ENCODE measurements around the gene NCK1. TPM values are rescaled to one million over a fixed set of nuclear protein-coding genes. Genes with fewer than 3 reads are reported as not detected.
"Not testable (repeated sequence)": the region's sequence is repeated elsewhere in the genome, so short reads cannot be mapped to it uniquely, and the experiment has no call there.

NCK1 gene
- total RNA-seq, 1 experiment from 2014 or later: 42.9 TPM

DNA sequence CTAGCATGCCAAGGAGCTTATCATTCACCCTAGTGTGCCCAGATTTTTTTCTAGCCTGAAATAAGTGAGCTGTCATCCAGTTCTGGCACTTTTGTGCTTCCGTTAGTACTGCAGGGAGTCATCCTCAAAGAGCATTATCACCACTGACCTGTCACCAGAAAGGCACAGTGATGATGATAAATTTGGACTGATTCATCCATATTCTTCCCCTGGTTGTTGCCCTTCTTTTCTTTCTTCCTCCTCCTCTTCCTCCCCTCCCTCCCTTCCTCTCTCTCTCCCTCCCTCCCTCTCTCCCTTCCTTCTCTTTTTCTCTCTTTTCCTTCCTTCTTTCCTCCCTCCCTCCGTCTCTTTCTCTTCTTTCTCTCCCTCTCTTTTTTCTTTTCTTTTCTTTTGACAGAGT lies 21.8 kb upstream of the NCK1 start:
- no peak overlapping the region for H3K4me3 ChIP-seq
- no peak for DNase-seq
- no peaks in the 10 kb centered on the region for H3K9me3 ChIP-seq (replicated peaks)
- H3K4me1 ChIP-seq: no peaks in the 10 kb centered on the region
- peaks cover 7% of the 10 kb centered on the region for H3K36me3 ChIP-seq
- no peaks in the 10 kb centered on the region for H3K27me3 ChIP-seq
- no peak overlapping the region for H3K27ac ChIP-seq

DNA sequence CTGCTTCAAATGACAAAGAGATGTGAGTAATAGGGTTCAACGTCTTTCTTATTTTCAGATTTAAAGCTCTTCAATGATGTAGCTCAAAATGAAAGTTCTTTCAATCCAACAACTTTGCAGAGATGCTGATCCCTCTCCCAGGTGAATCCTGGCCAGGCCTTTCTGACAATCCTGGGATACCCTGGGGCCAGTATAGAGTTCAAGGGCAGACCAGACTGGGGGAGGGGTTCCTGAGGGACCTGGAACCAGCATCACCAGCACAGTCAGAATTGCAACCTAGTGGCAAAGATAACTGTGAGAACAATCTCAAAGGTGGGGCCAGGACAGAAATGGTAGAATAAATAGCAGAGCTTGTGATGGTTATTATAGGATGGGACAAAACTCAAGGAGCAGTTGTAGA lies 19.7 kb upstream of the NCK1 start:
- no peaks in the 10 kb centered on the region for H3K4me1 ChIP-seq
- H3K4me3 ChIP-seq: no peak overlapping the region
- DNase-seq: no peak
- H3K27me3 ChIP-seq: no peaks in the 10 kb centered on the region
- H3K9me3 ChIP-seq (replicated peaks): no peaks in the 10 kb centered on the region
- H3K36me3 ChIP-seq: peaks cover 7% of the 10 kb centered on the region
- H3K27ac ChIP-seq: no peak overlapping the region

DNA sequence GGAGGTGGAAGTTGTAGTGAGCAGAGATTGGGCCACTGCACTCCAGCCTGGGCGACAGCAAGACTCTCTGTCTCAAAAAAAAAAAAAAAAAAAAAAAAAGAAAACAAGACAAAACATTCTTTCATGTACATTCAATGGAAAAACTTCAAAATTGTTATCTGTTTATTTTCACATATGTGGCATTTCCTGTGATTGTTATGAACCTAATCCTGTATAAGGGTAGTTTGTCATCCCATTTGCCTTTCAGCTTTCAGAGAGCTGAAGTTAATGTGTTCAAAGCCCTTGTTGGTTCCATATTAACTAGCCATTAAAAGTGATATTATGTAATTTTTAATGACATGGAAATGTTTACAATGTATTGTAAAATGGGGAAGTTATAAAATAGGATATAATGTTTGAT lies 17.3 kb upstream of the NCK1 start:
- Histone ChIP-seq H3K4me1 (no peaks in the 10 kb centered on the region), H3K9me3 (replicated peaks) (no peaks in the 10 kb centered on the region), H3K36me3 (peaks cover 5% of the 10 kb centered on the region; the same call in 1 of the 2 replicates), H3K4me3 (no peak overlapping the region), H3K27ac (no peak overlapping the region), H3K27me3 (no peaks in the 10 kb centered on the region)
- DNase-seq: no peak

DNA sequence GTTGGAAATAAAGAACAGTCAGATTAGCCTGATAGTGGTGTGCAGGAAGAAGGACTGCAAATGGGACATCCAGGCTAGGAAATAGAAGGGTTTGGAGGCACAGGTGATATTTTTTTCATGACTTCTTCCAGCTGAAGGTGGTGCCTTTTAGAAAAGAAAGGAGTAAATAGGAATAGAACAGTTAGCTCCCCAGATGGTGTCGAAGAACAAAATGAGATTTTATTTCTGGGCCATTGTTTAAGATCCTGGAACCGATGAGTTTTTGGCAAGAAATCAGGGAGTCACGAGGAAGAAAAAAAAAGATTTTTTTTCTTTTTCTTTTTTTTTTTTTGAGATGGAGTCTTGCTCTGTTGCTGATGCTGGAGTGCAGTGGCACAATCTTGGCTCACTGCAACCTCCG lies 9.8 kb upstream of the NCK1 start:
- no peaks in the 10 kb centered on the region for H3K27me3 ChIP-seq
- DNase-seq: no peak
- H3K4me3 ChIP-seq: no peak overlapping the region
- no peaks in the 10 kb centered on the region for H3K4me1 ChIP-seq
- H3K9me3 ChIP-seq (replicated peaks): no peaks in the 10 kb centered on the region
- H3K36me3 ChIP-seq: peaks cover 14% of the 10 kb centered on the region
- no peak overlapping the region for H3K27ac ChIP-seq

DNA sequence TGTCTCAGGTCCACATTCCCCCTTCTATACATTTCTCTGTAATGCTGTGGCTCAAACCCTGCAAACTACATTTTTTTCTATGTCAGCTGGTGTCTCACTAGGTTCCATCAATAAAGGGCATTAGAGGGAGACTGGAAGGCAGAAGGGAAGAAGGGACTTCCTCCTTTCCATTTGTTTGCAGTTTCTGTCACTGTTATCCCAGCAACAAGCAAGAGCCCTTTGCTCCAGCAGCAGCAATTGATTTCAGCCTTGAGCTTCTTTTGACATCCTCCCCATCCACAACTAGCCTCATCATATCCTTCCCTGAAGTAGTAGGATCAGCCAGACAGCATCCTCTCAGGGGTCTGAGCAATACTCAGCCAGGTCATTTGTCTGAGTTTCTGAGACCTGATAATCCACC lies 5.3 kb upstream of the NCK1 start:
- Histone ChIP-seq H3K4me1 (peaks cover 8% of the 10 kb centered on the region), H3K27ac (no peak overlapping the region), H3K9me3 (replicated peaks) (no peaks in the 10 kb centered on the region), H3K27me3 (no peaks in the 10 kb centered on the region), H3K4me3 (no peak overlapping the region), H3K36me3 (peaks cover 14% of the 10 kb centered on the region)
- DNase-seq: no peak

DNA sequence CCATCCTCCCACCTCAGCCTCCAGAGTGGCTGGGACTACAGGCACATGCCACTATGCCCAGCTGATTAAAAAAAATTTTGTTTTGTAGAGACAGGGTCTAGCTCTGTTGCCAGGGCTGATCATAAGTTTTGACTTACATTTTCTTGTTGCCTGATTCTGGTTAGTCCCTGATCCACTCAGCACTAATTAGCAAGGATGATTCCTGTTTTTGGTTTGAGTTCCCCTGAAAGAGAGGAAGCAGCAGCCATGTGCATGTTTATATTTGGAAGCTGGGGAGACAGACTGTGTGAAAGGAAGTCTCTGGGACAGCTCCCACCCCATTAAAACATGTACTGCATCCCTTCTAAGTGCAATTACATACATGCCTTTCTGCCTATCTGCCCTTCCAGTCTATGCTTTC lies 3.6 kb upstream of the NCK1 start:
- Histone ChIP-seq H3K9me3 (replicated peaks) (no peaks in the 10 kb centered on the region), H3K27ac (no peak overlapping the region), H3K36me3 (peaks cover 14% of the 10 kb centered on the region), H3K27me3 (no peaks in the 10 kb centered on the region), H3K4me1 (peaks cover 8% of the 10 kb centered on the region), H3K4me3 (no peak overlapping the region)
- no peak for DNase-seq

DNA sequence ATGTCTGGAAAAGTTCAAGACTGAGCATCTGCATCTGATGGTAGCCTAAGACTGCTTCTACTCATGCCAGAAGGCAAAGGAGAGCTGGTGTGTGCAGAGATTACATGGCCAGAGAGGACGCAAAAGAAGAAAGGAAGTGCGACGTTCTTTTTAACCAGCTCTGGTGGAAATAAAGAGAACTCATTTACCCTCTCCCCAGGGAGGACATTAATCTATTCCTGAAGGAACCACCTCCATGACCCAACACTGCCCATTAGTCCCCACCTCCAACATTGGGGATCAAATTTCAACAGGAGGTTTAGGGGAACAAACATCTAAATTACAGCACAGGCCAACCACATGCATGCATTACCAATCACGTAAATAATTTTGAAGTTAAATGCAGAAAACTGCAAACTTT lies 1.5 kb upstream of the NCK1 start:
- Histone ChIP-seq H3K4me1 (peaks cover 8% of the 10 kb centered on the region), H3K36me3 (peaks cover 4% of the 10 kb centered on the region; the same call in 1 of the 2 replicates), H3K4me3 (peak overlapping the region; percentile 80; the same call in 1 of the 2 replicates), H3K27ac (no peak overlapping the region), H3K27me3 (no peaks in the 10 kb centered on the region), H3K9me3 (replicated peaks) (no peaks in the 10 kb centered on the region)
- DNase-seq: peak in 1 of 2 experiments; percentile 17

DNA sequence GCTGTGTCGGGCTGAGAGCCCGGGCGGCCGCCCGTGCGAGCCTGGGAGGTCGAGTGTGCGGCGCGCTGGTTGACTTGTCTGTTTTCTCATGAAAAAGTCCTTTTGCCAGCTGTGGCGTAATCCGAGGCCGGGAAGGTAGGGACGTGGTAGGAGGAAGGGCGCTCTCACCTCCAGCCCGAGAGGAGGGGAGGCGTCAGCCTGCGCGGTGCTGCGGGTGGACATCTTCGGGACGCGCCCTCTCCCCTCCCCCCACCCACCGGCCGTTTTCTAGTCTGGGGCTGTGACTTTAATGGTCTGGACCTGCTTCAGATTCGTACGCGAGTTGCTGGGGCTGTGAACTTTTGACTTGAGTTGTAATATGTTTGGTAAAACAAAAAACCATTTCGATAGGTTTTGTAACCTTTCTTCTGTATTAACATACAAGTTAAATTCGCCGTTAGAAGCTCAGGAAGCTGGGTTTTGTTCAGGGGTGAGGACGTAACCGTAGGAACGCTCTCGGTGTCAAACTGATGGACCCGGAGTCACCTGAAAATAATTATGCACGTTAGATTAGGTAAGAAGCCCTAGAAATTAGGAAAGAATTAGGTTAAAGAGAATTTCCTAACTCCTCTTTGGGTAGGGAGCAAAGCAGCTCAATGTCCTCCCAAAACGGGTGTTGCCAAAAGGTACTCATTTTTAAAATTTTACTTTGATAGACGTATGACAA lies 762 bp downstream of the NCK1 start:
- Histone ChIP-seq H3K4me3 (peak overlapping the region; percentile 80), H3K9me3 (replicated peaks) (no peaks in the 10 kb centered on the region), H3K4me1 (peaks cover 8% of the 10 kb centered on the region), H3K36me3 (peaks cover 6% of the 10 kb centered on the region), H3K27me3 (no peaks in the 10 kb centered on the region), H3K27ac (peak overlapping the region; percentile 65)
- DNase-seq: peak; percentile 61 to 71

DNA sequence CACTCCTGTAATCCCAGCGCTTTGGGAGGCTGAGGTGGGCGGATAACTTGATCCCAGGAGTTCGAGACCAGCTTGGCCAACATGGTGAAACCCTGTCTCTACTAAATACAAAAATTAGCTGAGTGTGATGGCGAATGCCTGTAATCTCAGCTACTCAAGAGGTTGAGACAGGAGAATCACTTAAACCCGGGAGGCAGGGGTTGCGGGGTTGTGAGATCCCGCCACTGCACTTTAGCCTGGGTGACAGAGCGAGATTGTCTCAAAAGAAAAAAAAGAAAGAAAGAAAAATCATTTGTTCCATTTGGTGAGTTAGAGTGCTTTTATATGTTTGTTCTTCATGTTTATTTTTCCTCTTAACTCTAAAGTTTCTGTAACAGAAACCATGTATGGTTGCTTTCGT lies 7.3 kb downstream of the NCK1 start:
- no peaks in the 10 kb centered on the region for H3K9me3 ChIP-seq (replicated peaks)
- no peak overlapping the region for H3K27ac ChIP-seq
- no peaks in the 10 kb centered on the region for H3K4me1 ChIP-seq
- no peak for DNase-seq
- H3K27me3 ChIP-seq: no peaks in the 10 kb centered on the region
- H3K36me3 ChIP-seq: peaks cover 51% of the 10 kb centered on the region
- no peak overlapping the region for H3K4me3 ChIP-seq

DNA sequence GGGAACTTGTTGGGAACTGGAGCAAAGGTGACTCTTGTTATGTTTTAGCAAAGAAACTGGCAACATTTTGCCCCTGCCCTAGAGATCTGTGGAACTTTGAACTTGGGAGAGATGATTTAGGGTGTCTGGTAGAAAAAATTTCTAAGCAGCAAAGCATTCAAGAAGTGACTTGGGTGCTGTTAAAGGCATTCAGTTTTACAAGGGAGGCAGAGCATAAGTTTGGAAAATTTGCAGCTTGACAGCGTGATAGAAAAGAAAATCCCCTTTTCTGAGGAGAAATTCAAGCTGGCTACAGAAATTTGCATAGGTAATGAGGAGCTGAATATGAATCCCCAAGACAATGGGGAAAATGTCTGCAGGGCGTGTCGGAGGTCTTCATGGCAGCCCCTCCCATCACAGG lies 10.2 kb downstream of the NCK1 start:
- not testable (repeated sequence) for H3K27ac ChIP-seq; H3K9me3 ChIP-seq (replicated peaks); H3K4me1 ChIP-seq; H3K4me3 ChIP-seq; H3K27me3 ChIP-seq; DNase-seq
- H3K36me3 ChIP-seq: peaks cover 52% of the 10 kb centered on the region

DNA sequence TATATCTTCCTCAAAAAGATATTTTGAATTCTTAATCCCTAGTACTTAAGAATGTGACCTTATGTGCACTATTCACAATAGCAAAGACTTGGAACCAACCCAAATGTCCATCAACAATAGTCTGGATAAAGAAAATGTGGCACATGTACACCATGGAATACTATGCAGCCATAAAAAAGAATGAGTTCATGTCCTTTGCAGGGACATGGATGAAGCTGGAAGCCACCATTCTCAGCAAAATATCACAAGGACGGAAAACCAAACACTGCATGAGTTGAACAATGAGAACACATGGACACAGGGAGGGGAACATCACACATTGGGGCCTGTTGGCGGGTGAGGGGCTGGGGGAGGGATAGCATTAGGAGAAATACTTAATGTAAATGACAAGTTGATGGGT lies 17.5 kb downstream of the NCK1 start:
- not testable (repeated sequence) for H3K27me3 ChIP-seq; H3K4me3 ChIP-seq; H3K4me1 ChIP-seq; H3K9me3 ChIP-seq (replicated peaks); H3K27ac ChIP-seq; DNase-seq
- H3K36me3 ChIP-seq: peaks cover 12% of the 10 kb centered on the region; the same call in 1 of the 2 replicates

DNA sequence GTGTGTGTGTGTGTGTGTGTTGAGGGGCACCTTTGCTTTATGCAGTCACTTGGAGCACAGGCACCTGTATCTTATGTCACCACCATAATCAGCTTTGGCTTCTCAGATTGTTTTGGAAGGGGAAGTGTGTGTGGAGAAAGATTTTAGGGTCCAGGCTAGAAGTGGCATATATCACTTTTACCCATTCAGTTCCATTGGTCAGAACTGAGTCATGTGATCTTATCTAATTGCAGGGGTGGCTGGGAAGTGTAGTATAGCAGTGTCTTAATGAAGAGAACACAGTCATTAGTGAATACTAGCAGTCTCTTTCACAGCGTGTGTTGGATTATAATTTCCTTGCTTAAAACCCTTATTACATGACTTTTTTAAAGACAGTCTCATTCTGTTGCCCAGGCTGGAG lies 20.6 kb downstream of the NCK1 start:
- Histone ChIP-seq H3K36me3 (peaks cover 11% of the 10 kb centered on the region; the same call in 1 of the 2 replicates), H3K4me3 (no peak overlapping the region), H3K27ac (no peak overlapping the region), H3K9me3 (replicated peaks) (no peaks in the 10 kb centered on the region; the same call in 1 of the 2 replicates), H3K4me1 (no peaks in the 10 kb centered on the region), H3K27me3 (no peaks in the 10 kb centered on the region)
- no peak for DNase-seq

DNA sequence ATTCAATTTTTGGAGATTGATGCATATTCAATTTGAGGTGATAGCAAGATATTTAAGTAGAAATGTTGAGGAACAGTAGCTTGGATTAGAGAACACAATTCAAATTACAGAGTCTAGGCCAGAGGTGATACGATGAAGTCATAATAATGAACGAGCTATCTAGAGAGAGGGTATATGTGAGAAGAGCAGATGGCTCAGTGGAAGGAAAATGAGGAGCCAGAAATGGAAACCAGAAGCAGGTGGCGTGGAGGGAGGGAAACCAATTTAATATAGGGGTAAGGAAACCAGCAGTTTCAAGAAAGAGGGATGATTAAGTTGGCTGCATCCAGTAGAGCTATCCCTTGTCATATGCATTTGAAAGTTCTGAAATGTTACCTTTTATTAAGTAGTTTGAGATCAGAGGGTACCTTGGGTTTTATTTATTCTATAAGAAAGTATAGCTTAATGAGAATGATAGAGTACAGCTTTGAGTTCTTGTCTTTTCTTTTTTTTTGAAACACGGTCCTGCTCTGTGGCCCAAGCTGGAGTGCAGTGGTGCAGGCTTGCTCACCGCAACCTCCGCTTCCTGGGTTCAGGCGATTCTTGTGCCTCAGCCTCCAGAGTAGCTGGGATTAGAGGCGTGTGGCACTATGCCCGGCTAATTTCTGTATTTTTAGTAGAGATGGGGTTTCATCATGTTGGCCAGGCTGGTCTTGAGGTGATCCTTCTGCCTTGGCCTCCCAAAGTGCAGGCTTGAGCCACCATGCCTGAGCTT lies 22.1 kb downstream of the NCK1 start:
- Histone ChIP-seq H3K27me3 (no peaks in the 10 kb centered on the region), H3K36me3 (peaks cover 10% of the 10 kb centered on the region; the same call in 1 of the 2 replicates), H3K9me3 (replicated peaks) (no peaks in the 10 kb centered on the region; the same call in 1 of the 2 replicates), H3K4me3 (no peak overlapping the region), H3K4me1 (no peaks in the 10 kb centered on the region), H3K27ac (no peak overlapping the region)
- DNase-seq: no peak

DNA sequence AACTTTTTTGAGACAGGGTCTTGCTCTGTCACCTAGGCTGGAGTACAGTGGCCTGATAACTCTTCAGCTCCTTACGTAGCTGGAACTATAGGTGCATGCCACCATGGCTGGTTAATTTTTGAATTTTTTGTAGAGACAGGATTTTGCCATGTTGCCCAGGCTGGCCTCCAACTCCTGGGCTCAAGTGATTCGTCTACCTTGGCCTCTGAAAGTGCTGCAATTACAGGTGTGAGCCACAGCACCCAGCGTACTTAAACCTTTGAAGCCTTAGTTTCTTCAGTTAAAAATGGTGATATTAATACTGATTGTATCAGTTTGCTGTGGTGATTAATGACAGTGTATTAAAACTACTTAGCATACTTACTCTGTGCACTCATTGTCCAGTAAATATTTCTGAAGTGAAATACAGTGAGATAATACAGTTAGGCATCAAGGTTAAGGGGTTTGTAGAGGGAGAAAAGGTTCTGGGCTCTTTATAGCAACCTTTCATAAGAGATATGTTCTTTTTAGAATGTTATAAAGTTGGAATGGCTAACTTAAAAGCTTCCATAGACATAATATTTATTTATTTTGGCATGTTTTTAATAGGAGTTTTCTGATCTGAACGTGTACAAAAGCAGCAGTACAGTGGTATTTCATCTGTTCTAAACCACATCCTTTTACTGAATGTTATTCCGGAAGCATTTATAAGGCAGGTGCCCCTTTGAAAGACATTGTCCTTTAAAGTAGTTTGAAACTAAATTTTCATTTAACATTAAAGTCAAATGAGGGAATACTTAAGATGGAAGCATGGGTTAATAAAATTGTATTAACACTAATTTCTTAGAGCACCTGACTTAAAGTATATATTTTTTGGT lies 23.6 kb downstream of the NCK1 start:
- peaks cover 12% of the 10 kb centered on the region for H3K36me3 ChIP-seq
- H3K27ac ChIP-seq: no peak overlapping the region
- DNase-seq: no peak
- no peaks in the 10 kb centered on the region for H3K27me3 ChIP-seq
- no peak overlapping the region for H3K4me3 ChIP-seq
- H3K9me3 ChIP-seq (replicated peaks): peaks cover 1% of the 10 kb centered on the region; the same call in 1 of the 2 replicates
- no peaks in the 10 kb centered on the region for H3K4me1 ChIP-seq

DNA sequence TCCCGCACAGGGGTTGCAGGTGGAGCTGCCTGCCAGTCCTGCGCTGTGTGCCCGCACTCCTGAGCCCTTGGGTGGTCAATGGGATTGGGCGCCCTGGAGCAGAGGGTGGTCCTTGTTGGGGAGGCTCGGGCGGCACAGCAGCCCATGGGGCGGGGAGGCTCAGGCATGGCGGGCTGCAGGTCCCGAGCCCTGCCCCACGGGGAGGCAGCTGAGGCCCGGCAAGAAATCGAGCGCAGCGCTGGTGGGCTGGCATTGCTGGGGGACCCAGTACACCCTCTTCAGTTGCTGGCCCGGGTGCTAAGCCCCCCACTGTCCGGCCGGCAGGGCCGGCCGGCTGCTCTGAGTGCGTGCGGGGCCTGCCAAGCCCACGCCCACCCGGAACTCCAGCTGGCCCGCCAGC lies 27.9 kb downstream of the NCK1 start:
- Histone ChIP-seq H3K9me3 (replicated peaks) (peaks cover 18% of the 10 kb centered on the region), H3K27ac (no peak overlapping the region), H3K4me3 (no peak overlapping the region), H3K27me3 (no peaks in the 10 kb centered on the region), H3K4me1 (peaks cover 13% of the 10 kb centered on the region), H3K36me3 (peaks cover 8% of the 10 kb centered on the region)
- DNase-seq: no peak

Data from SJCRH30 (cell line).